GM23338 (cell line): Measurements from ENCODE around the gene ZNF787. TPM values are rescaled to one million over a fixed set of nuclear protein-coding genes. Genes with fewer than 3 reads are reported as not detected.

Source experiments
- ATAC-seq: fragments of 200-7000 bp; cut with Tn5 transposase; 3 replicates; pipeline ENCODE4 v1.9.1; 2020
- DNase-seq: peaks from one replicate; pipeline ENCODE4 v3.0.0-alpha.2; 2015; ENCODE audit warnings: low spot score
- H2AFZ ChIP-seq: fragments of 200-600 bp; sonication (generic); 2 replicates; pipeline ENCODE4 v1.8.0; 2016; ENCODE audit warnings: antibody characterized with exemption, mild to moderate bottlenecking, moderate library complexity
- H3F3A ChIP-seq: fragments of 200-600 bp; sonication (generic); replicated peaks from 2 replicates; pipeline ENCODE4 v1.8.0; 2017; ENCODE audit warnings: antibody characterized with exemption, mixed run types, low read depth
- H3K27ac ChIP-seq: fragments of 200-600 bp; sonication (generic); 2 replicates; pipeline ENCODE4 v1.6.1; 2016; ENCODE audit warnings: low read depth
- H3K27me3 ChIP-seq: fragments of 200-600 bp; sonication (generic); 2 replicates; pipeline ENCODE4 v1.8.0; 2016; ENCODE audit warnings: mild to moderate bottlenecking, mixed run types, moderate library complexity; ENCODE audit not compliant: insufficient read depth
- H3K36me3 ChIP-seq: fragments of 200-600 bp; sonication (generic); 2 replicates; pipeline ENCODE4 v1.8.0; 2016; ENCODE audit warnings: mild to moderate bottlenecking; ENCODE audit not compliant: insufficient read depth
- H3K4me1 ChIP-seq: fragments of 200-600 bp; sonication (generic); 2 replicates; pipeline ENCODE4 v1.8.0; 2016; ENCODE audit warnings: mild to moderate bottlenecking, moderate library complexity; ENCODE audit not compliant: insufficient read depth
- H3K4me2 ChIP-seq: fragments of 200-600 bp; sonication (generic); 2 replicates; pipeline ENCODE4 v1.7.1; 2017; ENCODE audit warnings: mixed run types
- H3K4me3 ChIP-seq: fragments of 200-600 bp; sonication (generic); 2 replicates; pipeline ENCODE4 v1.6.1; 2016; ENCODE audit warnings: mixed run types
- H3K79me2 ChIP-seq: fragments of 200-600 bp; sonication (generic); replicated peaks from 2 replicates; pipeline ENCODE4 v1.8.0; 2017; ENCODE audit warnings: mild to moderate bottlenecking; ENCODE audit not compliant: insufficient read depth
- H3K9me2 ChIP-seq: fragments of 200-600 bp; sonication (generic); 2 replicates; pipeline ENCODE4 v1.8.0; 2017; ENCODE audit not compliant: insufficient read depth
- H4K20me1 ChIP-seq: fragments of 200-600 bp; sonication (generic); replicated peaks from 2 replicates; pipeline ENCODE4 v1.8.0; 2017; ENCODE audit warnings: mild to moderate bottlenecking; ENCODE audit not compliant: insufficient read depth
- H3K27ac Mint-ChIP-seq: 2 replicates; pipeline ENCODE4 v1.8.0; 2020; ENCODE audit warnings: inconsistent platforms, mild to moderate bottlenecking, moderate library complexity, mixed read lengths
- H3K27me3 Mint-ChIP-seq: 3 replicates; pipeline ENCODE4 v1.8.0; 2022; ENCODE audit warnings: low read depth, mild to moderate bottlenecking, moderate library complexity, mixed read lengths, inconsistent platforms; ENCODE audit not compliant: insufficient read depth, poor library complexity
- H3K36me3 Mint-ChIP-seq: 3 replicates; pipeline ENCODE4 v1.8.0; 2021; ENCODE audit warnings: low read depth, mild to moderate bottlenecking, inconsistent platforms, moderate library complexity, mixed read lengths
- H3K4me1 Mint-ChIP-seq: 3 replicates; pipeline ENCODE4 v1.8.0; 2020; ENCODE audit warnings: mild to moderate bottlenecking, inconsistent platforms, mixed read lengths
- H3K4me3 Mint-ChIP-seq: 3 replicates; pipeline ENCODE4 v1.8.0; 2021; ENCODE audit warnings: moderate library complexity, mild to moderate bottlenecking, inconsistent platforms, mixed read lengths
- H3K9me3 Mint-ChIP-seq: 3 replicates; pipeline ENCODE4 v1.8.0; 2020; ENCODE audit warnings: moderate library complexity, mild to moderate bottlenecking, inconsistent platforms, mixed read lengths
- CREB1 ChIP-seq: fragments of 250-450 bp; sonication (Bioruptor Pico); IDR thresholded peaks from 2 replicates; pipeline ENCODE4 v1.5.0; 2020; ENCODE audit warnings: low read depth, mild to moderate bottlenecking, moderate library complexity
- CTCF ChIP-seq, 2 experiments: fragments of 200-600 bp in 1 of 2; sonication (generic) in 1 of 2; conservative IDR thresholded peaks; 2 replicates each; pipeline versions ENCODE4 v1.5.1 to v1.6.1; 2016 to 2017; ENCODE audit warnings: antibody characterized with exemption in 2 of 2, low read depth in 2 of 2, mild to moderate bottlenecking in 2 of 2, moderate library complexity in 1 of 2
- EZH2 ChIP-seq: fragments of 200-600 bp; sonication (generic); IDR thresholded peaks from one replicate; pipeline ENCODE4 v1.8.0; 2017; ENCODE audit warnings: antibody characterized with exemption, mild to moderate bottlenecking, low read depth; ENCODE audit not compliant: unreplicated experiment
- EZH2phosphoT487 ChIP-seq: fragments of 200-600 bp; sonication (generic); IDR thresholded peaks from one replicate; pipeline ENCODE4 v1.8.1; 2018; ENCODE audit warnings: antibody characterized with exemption; ENCODE audit not compliant: unreplicated experiment
- JUNB ChIP-seq: IDR thresholded peaks from one replicate; pipeline ENCODE4 v1.6.1; 2016; ENCODE audit warnings: antibody characterized with exemption; ENCODE audit not compliant: unreplicated experiment
- NANOG ChIP-seq: IDR thresholded peaks from 2 replicates; pipeline ENCODE4 v1.6.1; 2016; ENCODE audit warnings: antibody characterized with exemption, borderline replicate concordance
- POLR2AphosphoS5 ChIP-seq: IDR thresholded peaks from 2 replicates; pipeline ENCODE4 v1.6.1; 2016; ENCODE audit warnings: antibody characterized with exemption, low read depth
- REST ChIP-seq: IDR thresholded peaks from one replicate; pipeline ENCODE4 v1.6.1; 2018; ENCODE audit warnings: antibody characterized with exemption; ENCODE audit not compliant: unreplicated experiment
- STAT1 ChIP-seq: IDR thresholded peaks from one replicate; pipeline ENCODE4 v1.6.1; 2016; ENCODE audit warnings: antibody characterized with exemption; ENCODE audit not compliant: unreplicated experiment
- ZNF114 ChIP-seq: fragments of 250-450 bp; sonication (Bioruptor Pico); IDR thresholded peaks from 2 replicates; pipeline ENCODE4 v1.5.0; 2020; ENCODE audit warnings: mild to moderate bottlenecking, moderate library complexity
- ZNF331 ChIP-seq: fragments of 250-450 bp; sonication (Bioruptor Pico); IDR thresholded peaks from 2 replicates; pipeline ENCODE4 v1.5.0; 2020; ENCODE audit warnings: low read depth, mild to moderate bottlenecking, moderate library complexity
- ZNF462 ChIP-seq: fragments of 250-450 bp; sonication (Bioruptor Pico); IDR thresholded peaks from 2 replicates; pipeline ENCODE4 v1.5.0; 2020; ENCODE audit warnings: mild to moderate bottlenecking, moderate library complexity
- polyA plus RNA-seq: library from polyadenylated mRNA; unstranded; fragments of >200 nt; fragmentation: Nextera tagmentation; extraction: Ambion mirVana; gene quantifications from 2 replicates; pipeline ENCODE4 v1.2.1, GENCODE V29; 2016
- total RNA-seq: library from RNA; depleted of rRNA; stranded (reverse); fragments of >200 nt; shearing (Covaris generic); gene quantifications from 2 replicates; pipeline ENCODE4 v1.2.3, GENCODE V29; 2014
- TF ChIP-seq, protein P1 (sequence below): IDR thresholded peaks from 2 replicates; pipeline ENCODE4 v1.6.1; 2016; ENCODE audit warnings: antibody characterized with exemption

Gene ZNF787
- total and polyA plus RNA-seq, 2 experiments from 2014 or later = 12.5 to 44.6 TPM

DNA sequence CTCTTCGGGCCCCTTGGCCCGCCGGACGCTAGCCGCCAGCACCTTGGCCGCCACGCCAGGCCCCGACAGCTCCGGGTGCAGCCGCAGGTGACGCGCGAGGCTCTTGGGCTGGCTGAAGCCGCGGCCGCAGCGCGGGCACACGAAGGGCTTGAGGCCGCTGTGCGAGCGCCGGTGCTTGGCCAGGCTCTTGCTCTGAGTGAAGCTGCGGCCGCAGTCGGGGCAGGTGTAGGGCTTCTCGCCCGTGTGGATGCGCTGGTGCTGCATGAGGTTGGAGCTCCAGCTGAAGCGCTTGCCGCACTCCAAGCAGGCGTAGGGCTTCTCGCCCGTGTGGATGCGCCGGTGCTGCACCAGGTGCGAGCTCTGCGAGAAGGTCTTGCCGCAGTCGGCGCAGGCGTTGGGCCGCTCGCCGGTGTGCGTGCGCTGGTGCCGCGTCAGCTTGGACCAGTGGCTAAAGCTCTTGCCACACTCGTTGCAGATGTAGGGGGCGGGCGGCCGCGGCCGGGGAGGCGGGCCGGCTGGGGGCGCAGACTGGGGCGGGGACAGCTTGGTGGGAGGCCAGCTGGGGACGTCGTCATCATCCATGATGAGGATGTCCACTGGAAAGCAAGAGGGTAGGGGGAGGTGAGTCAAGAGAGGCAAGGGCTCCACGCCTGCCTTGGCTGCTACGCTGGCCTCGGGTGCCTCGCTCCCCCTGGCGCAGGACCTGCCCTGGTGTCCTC lies 32.4 kb downstream of the ZNF787 start:
- no peak; the same call in 2 of the 3 replicates for ATAC-seq
- Histone ChIP-seq H3K9me2 (no peaks in the 10 kb centered on the region), H2AFZ (no peak overlapping the region), H4K20me1 (peaks cover 22% of the 10 kb centered on the region), H3F3A (no peaks in the 10 kb centered on the region), H3K4me1 (peaks cover 16% of the 10 kb centered on the region; the same call in 1 of the 2 replicates), H3K27ac (no peak overlapping the region), H3K4me2 (no peak overlapping the region), H3K79me2 (peaks cover 43% of the 10 kb centered on the region), H3K4me3 (no peak overlapping the region), H3K27me3 (no peaks in the 10 kb centered on the region), H3K36me3 (no peaks in the 10 kb centered on the region)
- Mint-ChIP-seq H3K4me3 (no peak overlapping the region), H3K4me1 (peaks cover 50% of the 10 kb centered on the region), H3K27me3 (peaks cover 23% of the 10 kb centered on the region), H3K27ac (no peak overlapping the region), H3K36me3 (peaks cover 33% of the 10 kb centered on the region), H3K9me3 (peaks cover 6% of the 10 kb centered on the region; the same call in 2 of the 3 replicates)
- TF ChIP-seq STAT1 = no peak
- no peak for TF ChIP-seq EZH2phosphoT487
- no peak for TF ChIP-seq POLR2AphosphoS5
- no peak for TF ChIP-seq ZNF462 (CRISPR knock-in tag)
- no peak for TF ChIP-seq JUNB
- TF ChIP-seq, protein P1, sequence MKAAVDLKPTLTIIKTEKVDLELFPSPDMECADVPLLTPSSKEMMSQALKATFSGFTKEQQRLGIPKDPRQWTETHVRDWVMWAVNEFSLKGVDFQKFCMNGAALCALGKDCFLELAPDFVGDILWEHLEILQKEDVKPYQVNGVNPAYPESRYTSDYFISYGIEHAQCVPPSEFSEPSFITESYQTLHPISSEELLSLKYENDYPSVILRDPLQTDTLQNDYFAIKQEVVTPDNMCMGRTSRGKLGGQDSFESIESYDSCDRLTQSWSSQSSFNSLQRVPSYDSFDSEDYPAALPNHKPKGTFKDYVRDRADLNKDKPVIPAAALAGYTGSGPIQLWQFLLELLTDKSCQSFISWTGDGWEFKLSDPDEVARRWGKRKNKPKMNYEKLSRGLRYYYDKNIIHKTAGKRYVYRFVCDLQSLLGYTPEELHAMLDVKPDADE = no peak
- TF ChIP-seq CREB1 (CRISPR knock-in tag) = no peak
- TF ChIP-seq EZH2 = no peak
- TF ChIP-seq CTCF (conservative IDR thresholded peaks at IDR 0.05; ENCODE audit: low read depth in 2 of 2) = no peak
- no peak for TF ChIP-seq REST
- TF ChIP-seq ZNF114 (CRISPR knock-in tag) = no peak
- no peak for TF ChIP-seq ZNF331 (CRISPR knock-in tag)
- no peak for TF ChIP-seq NANOG
- no peak for DNase-seq
